ENCODE results near the gene RASA3.
"Not testable (repeated sequence)": the region's sequence is repeated elsewhere in the genome, so short reads cannot be mapped to it uniquely, and the experiment has no call there.

Gene RASA3

GRCh38 chr13:114002009-114002544, 130.3 kb downstream of the RASA3 start:
- DNase-seq (ENCODE audit: low read depth): peak; percentile 52

- DNase-seq (ENCODE audit: low read depth): no peak
Measured at GRCh38 chr13:114001331-114002008, 131.0 kb downstream of the RASA3 start.

- DNase-seq (ENCODE audit: low read depth): no peak
Measured at GRCh38 chr13:114000151-114001040, 132.0 kb downstream of the RASA3 start.

- no peak for DNase-seq (ENCODE audit: low read depth)
Measured at GRCh38 chr13:113999618-113999910, 132.9 kb downstream of the RASA3 start.

GRCh38 chr13:113998781-113999617, 133.4 kb downstream of the RASA3 start:
- DNase-seq (ENCODE audit: low read depth): no peak

- no peak for DNase-seq (ENCODE audit: low read depth)
Measured at GRCh38 chr13:113997845-113998751, 134.3 kb downstream of the RASA3 start.

- no peak for DNase-seq (ENCODE audit: low read depth)
Measured at GRCh38 chr13:113996912-113997745, 135.3 kb downstream of the RASA3 start.

GRCh38 chr13:113996081-113996911, 136.1 kb downstream of the RASA3 start:
- DNase-seq (ENCODE audit: low read depth): no peak

GRCh38 chr13:113995051-113995601, 137.3 kb downstream of the RASA3 start:
- no peak for DNase-seq (ENCODE audit: low read depth)

- DNase-seq (ENCODE audit: low read depth): no peak
Measured at GRCh38 chr13:113992276-113993005, 140.0 kb downstream of the RASA3 start.

- DNase-seq (ENCODE audit: low read depth): no peak
Measured at GRCh38 chr13:113991676-113992179, 140.7 kb downstream of the RASA3 start.

- DNase-seq (ENCODE audit: low read depth): no peak
Measured at GRCh38 chr13:113991191-113991669, 141.2 kb downstream of the RASA3 start.

GRCh38 chr13:113990321-113990837, 142.0 kb downstream of the RASA3 start:
- DNase-seq (ENCODE audit: low read depth): no peak

GRCh38 chr13:113989585-113990300, 142.7 kb downstream of the RASA3 start:
- no peak for DNase-seq (ENCODE audit: low read depth)

GRCh38 chr13:113988859-113989258, 143.6 kb downstream of the RASA3 start:
- DNase-seq (ENCODE audit: low read depth): not testable (repeated sequence)

- no peak for DNase-seq (ENCODE audit: low read depth)
Measured at GRCh38 chr13:113982296-113982661, 150.1 kb downstream of the RASA3 start.

- DNase-seq (ENCODE audit: low read depth): no peak
Measured at GRCh38 chr13:113981611-113982295, 150.7 kb downstream of the RASA3 start.
